MM.1S (cell line): ENCODE data around the gene ARSA.
"Not testable (repeated sequence)": the region's sequence is repeated elsewhere in the genome, so short reads cannot be mapped to it uniquely, and the experiment has no call there.

ENCODE experiments used
- DNase-seq: peaks from one replicate; pipeline ENCODE4 v3.0.0-alpha.2; 2015
- H2AFZ ChIP-seq: fragments of 300-600 bp; sonication (generic); 2 replicates; pipeline ENCODE4 v1.6.0; 2016; ENCODE audit warnings: antibody characterized with exemption, low read length
- H3F3A ChIP-seq: fragments of 300-600 bp; sonication (generic); 2 replicates; pipeline ENCODE4 v1.6.1; 2016; ENCODE audit warnings: mild to moderate bottlenecking, antibody characterized with exemption, low read length, moderate library complexity, mixed read lengths; ENCODE audit not compliant: insufficient read depth
- H3K27ac ChIP-seq: fragments of 300-600 bp; sonication (generic); 2 replicates; pipeline ENCODE4 v1.5.1; 2016; ENCODE audit warnings: mild to moderate bottlenecking, low read length
- H3K27me3 ChIP-seq: fragments of 300-600 bp; sonication (generic); replicated peaks from 2 replicates; pipeline ENCODE4 v1.6.0; 2016; ENCODE audit warnings: low read length; ENCODE audit not compliant: insufficient read depth
- H3K36me3 ChIP-seq: fragments of 300-600 bp; sonication (generic); replicated peaks from 2 replicates; pipeline ENCODE4 v1.6.1; 2016; ENCODE audit warnings: mild to moderate bottlenecking, low read length, mixed read lengths; ENCODE audit not compliant: insufficient read depth
- H3K4me1 ChIP-seq: fragments of 300-600 bp; sonication (generic); 2 replicates; pipeline ENCODE4 v1.6.1; 2016; ENCODE audit warnings: low read length, mixed read lengths
- H3K4me2 ChIP-seq: fragments of 300-600 bp; sonication (generic); 2 replicates; pipeline ENCODE4 v1.6.0; 2016; ENCODE audit warnings: low read depth, low read length
- H3K4me3 ChIP-seq: fragments of 300-600 bp; sonication (generic); 2 replicates; pipeline ENCODE4 v1.5.1; 2016; ENCODE audit warnings: low read length, mixed read lengths
- H3K79me2 ChIP-seq: fragments of 300-600 bp; sonication (generic); 2 replicates; pipeline ENCODE4 v1.6.1; 2016; ENCODE audit warnings: mixed run types, low read length, mixed read lengths
- H3K9ac ChIP-seq: fragments of 300-600 bp; sonication (generic); 2 replicates; pipeline ENCODE4 v1.6.1; 2016; ENCODE audit warnings: low read length, mixed read lengths
- H3K9me2 ChIP-seq: fragments of 300-600 bp; sonication (generic); replicated peaks from 2 replicates; pipeline ENCODE4 v1.6.1; 2016; ENCODE audit warnings: mild to moderate bottlenecking, low read length, mixed read lengths; ENCODE audit not compliant: insufficient read depth
- H3K9me3 ChIP-seq: fragments of 300-600 bp; sonication (generic); replicated peaks from 2 replicates; pipeline ENCODE4 v1.6.1; 2016; ENCODE audit warnings: mild to moderate bottlenecking, low read length, mixed read lengths; ENCODE audit not compliant: insufficient read depth
- H4K20me1 ChIP-seq: fragments of 300-600 bp; sonication (generic); 2 replicates; pipeline ENCODE4 v1.6.1; 2016; ENCODE audit warnings: mild to moderate bottlenecking, low read length, moderate library complexity, mixed read lengths; ENCODE audit not compliant: insufficient read depth
- EZH2 ChIP-seq: fragments of 300-600 bp; sonication (generic); optimal IDR thresholded peaks from 2 replicates; pipeline ENCODE3; 2017; ENCODE audit warnings: low read depth, mild to moderate bottlenecking, antibody characterized with exemption, low read length, mixed read lengths
- EZH2phosphoT487 ChIP-seq: fragments of 300-600 bp; sonication (generic); IDR thresholded peaks from 2 replicates; pipeline ENCODE4 v1.6.1; 2018; ENCODE audit warnings: antibody characterized with exemption, low read length
- TF ChIP-seq, protein P1 (sequence below): fragments of 300-600 bp; sonication (generic); IDR thresholded peaks from 2 replicates; pipeline ENCODE4 v1.5.1; 2016; ENCODE audit warnings: antibody characterized with exemption, low read length, mixed read lengths

ARSA gene

DNA sequence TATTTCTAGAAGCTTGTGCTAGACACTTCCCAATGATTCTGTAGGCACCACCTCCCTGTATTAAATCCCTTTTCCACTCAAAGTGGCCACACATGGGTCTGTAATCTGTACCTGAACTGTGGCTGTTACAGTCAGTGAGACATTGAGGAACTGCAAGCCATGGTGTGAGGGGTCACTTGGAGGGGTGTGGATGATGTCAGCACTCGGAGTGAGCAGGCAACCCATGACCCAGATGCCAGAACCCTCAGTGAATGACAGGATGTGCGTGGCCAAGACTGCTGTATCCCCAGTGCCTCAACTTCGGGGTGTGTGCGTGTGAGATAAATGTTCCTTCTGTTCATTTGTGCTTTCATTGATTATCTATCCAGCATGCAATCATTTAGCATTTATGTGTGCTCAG, 30.0 kb upstream of the ARSA start:
- no peaks in the 10 kb centered on the region for H3K79me2 ChIP-seq
- H4K20me1 ChIP-seq, result no peaks in the 10 kb centered on the region
- H3F3A ChIP-seq, result no peaks in the 10 kb centered on the region
- H2AFZ ChIP-seq, result no peak overlapping the region
- no peaks in the 10 kb centered on the region for H3K4me1 ChIP-seq
- no peak overlapping the region for H3K27ac ChIP-seq
- H3K9me3 ChIP-seq, result no peaks in the 10 kb centered on the region
- H3K4me3 ChIP-seq, result no peak overlapping the region
- H3K36me3 ChIP-seq, result no peaks in the 10 kb centered on the region
- H3K4me2 ChIP-seq, result no peak overlapping the region
- no peak overlapping the region for H3K9ac ChIP-seq
- peaks cover 55% of the 10 kb centered on the region for H3K27me3 ChIP-seq
- no peak for TF ChIP-seq EZH2phosphoT487
- TF ChIP-seq, protein P1, sequence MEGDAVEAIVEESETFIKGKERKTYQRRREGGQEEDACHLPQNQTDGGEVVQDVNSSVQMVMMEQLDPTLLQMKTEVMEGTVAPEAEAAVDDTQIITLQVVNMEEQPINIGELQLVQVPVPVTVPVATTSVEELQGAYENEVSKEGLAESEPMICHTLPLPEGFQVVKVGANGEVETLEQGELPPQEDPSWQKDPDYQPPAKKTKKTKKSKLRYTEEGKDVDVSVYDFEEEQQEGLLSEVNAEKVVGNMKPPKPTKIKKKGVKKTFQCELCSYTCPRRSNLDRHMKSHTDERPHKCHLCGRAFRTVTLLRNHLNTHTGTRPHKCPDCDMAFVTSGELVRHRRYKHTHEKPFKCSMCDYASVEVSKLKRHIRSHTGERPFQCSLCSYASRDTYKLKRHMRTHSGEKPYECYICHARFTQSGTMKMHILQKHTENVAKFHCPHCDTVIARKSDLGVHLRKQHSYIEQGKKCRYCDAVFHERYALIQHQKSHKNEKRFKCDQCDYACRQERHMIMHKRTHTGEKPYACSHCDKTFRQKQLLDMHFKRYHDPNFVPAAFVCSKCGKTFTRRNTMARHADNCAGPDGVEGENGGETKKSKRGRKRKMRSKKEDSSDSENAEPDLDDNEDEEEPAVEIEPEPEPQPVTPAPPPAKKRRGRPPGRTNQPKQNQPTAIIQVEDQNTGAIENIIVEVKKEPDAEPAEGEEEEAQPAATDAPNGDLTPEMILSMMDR, result no peak
- H3K9me2 ChIP-seq, result no peaks in the 10 kb centered on the region
- DNase-seq, result no peak

DNA sequence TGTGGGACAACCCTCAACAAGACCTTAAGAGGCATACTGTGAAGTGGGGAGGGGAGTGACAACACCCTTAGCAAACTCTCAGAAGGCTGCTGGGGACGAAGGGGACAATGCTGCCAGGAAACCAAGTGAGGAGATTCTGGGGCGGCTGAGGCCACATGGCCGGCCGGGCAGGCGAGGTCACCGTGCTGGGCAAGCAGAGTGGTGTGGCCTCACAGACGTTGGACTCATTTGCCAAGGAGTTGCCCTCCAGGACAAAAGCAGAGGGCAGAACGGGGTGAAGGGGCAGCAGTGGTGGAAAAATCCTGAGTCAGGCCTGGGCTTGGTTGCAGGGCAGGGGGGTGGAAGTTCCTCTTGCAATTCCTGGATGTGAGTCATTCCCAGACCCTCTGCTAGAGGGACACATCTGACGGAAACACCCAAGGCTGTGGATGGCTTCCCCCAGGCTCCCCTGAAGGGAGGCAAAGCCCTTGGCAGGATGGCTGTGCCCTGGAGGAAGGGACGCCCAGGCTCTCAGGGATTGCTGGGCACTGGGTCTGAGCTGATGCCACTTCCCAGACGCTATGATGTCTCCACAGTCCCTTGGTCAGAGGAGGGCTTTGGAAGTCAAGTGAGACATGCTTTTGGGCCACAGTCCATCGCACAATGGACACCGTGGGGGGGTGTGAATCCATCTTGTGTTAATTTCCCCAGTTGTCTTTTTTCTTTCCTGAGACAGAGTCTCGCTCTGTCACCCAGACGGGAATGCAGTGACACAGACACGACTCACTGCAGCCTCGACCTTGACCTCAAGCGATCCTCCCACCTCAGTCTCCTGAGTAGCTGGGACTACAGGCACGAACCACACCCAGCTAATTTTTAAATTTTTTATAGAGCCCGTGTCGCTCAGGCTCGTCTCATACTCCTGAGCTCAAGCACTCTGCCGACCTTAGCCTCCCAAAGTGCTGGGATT, 28.4 kb upstream of the ARSA start:
- no peak overlapping the region for H3K9ac ChIP-seq
- H3K27ac ChIP-seq, result no peak overlapping the region
- no peak overlapping the region for H3K4me3 ChIP-seq
- no peaks in the 10 kb centered on the region for H3K9me2 ChIP-seq
- no peaks in the 10 kb centered on the region for H4K20me1 ChIP-seq
- H3K79me2 ChIP-seq, result no peaks in the 10 kb centered on the region
- no peaks in the 10 kb centered on the region for H3F3A ChIP-seq
- no peak overlapping the region for H2AFZ ChIP-seq
- no peaks in the 10 kb centered on the region for H3K9me3 ChIP-seq
- no peaks in the 10 kb centered on the region for H3K4me1 ChIP-seq
- H3K27me3 ChIP-seq, result peaks cover 62% of the 10 kb centered on the region
- TF ChIP-seq, protein P1, result no peak
- TF ChIP-seq EZH2, result no peak
- TF ChIP-seq EZH2phosphoT487, result no peak
- no peak for DNase-seq
- H3K4me2 ChIP-seq, result no peak overlapping the region
- H3K36me3 ChIP-seq, result no peaks in the 10 kb centered on the region

DNA sequence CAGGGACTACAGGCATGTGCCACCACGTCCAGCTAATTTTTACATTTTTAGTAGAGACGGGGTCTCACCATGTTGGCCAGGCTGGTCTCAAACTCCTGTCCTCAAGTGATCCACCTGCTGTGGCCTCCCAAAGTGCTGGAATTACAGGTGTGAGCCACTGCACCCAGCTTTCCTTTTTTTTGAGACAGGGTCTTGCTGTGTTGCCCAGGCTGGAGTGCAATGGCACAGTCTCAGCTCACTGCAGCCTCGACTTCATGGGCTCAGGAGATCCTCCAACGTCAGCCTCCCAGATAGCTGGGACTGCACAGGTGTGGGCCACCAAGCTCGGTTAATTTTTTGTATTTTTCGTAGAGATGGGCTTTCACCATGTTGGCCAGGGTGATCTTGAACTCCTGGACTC, 26.7 kb upstream of the ARSA start:
- not testable (repeated sequence) for H3K27ac ChIP-seq, H3K4me1 ChIP-seq, H3K4me2 ChIP-seq, H4K20me1 ChIP-seq, H3F3A ChIP-seq, H3K9me3 ChIP-seq, H3K9me2 ChIP-seq, H3K79me2 ChIP-seq, H3K9ac ChIP-seq, H3K36me3 ChIP-seq, DNase-seq, H2AFZ ChIP-seq, H3K4me3 ChIP-seq
- H3K27me3 ChIP-seq, result peaks cover 76% of the 10 kb centered on the region

DNA sequence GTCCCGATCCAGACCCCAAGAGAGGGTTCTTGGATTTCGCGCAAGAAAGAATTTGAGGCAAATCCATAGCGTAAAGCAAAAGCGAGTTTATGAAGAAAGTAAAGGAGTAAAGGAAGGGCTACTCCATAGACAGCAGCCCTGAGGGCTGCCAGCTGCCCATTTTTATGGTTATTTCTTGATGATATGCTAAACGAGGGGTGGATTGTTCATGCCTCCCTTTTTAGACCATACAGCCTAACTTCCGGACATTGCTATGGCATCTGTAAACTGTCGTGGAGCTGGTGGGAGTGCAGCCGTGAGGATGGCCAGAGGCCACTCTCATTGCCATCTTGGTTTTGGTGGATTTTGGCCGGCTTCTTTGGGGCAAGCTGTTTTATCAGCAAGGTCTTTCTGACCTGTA, 25.3 kb upstream of the ARSA start:
- no peaks in the 10 kb centered on the region for H3K9me2 ChIP-seq
- no peak overlapping the region for H3K9ac ChIP-seq
- H3K79me2 ChIP-seq, result no peaks in the 10 kb centered on the region
- H3K4me2 ChIP-seq, result no peak overlapping the region
- no peak for TF ChIP-seq EZH2phosphoT487
- TF ChIP-seq, protein P1, result no peak
- no peak for TF ChIP-seq EZH2
- no peaks in the 10 kb centered on the region for H3K9me3 ChIP-seq
- H3K36me3 ChIP-seq, result no peaks in the 10 kb centered on the region
- peaks cover 80% of the 10 kb centered on the region for H3K27me3 ChIP-seq
- DNase-seq, result no peak
- H3K27ac ChIP-seq, result no peak overlapping the region
- no peaks in the 10 kb centered on the region for H3K4me1 ChIP-seq
- no peak overlapping the region for H2AFZ ChIP-seq
- no peak overlapping the region for H3K4me3 ChIP-seq
- H4K20me1 ChIP-seq, result no peaks in the 10 kb centered on the region
- no peaks in the 10 kb centered on the region for H3F3A ChIP-seq

DNA sequence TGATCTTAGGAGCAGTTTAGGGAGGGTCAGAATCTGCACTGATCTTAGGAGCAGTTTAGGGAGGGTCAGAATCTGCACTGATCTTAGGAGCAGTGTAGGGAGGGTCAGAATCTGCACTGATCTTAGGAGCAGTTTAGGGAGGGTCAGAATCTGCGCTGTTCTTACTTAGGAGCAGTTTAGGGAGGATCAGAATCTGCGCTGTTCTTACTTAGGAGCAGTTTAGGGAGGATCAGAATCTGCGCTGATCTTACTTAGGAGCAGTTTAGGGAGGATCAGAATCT, 15.8 kb upstream of the ARSA start:
- H3K9ac ChIP-seq, DNase-seq, H3K4me1 ChIP-seq, H3K4me3 ChIP-seq, H4K20me1 ChIP-seq, H2AFZ ChIP-seq, H3K4me2 ChIP-seq, H3K79me2 ChIP-seq, H3K36me3 ChIP-seq, H3F3A ChIP-seq, H3K9me2 ChIP-seq, H3K9me3 ChIP-seq, H3K27ac ChIP-seq: not testable (repeated sequence)
- peaks cover 42% of the 10 kb centered on the region for H3K27me3 ChIP-seq
